ENCODE results near the gene ZC3H13.
A peak's percentile ranks its signal among the peaks of the same experiment; 100 is the strongest.

The ZC3H13 gene

GRCh38 chr13:46052319-46053161 is at the start of gene ZC3H13:
TSS of gene ZC3H13 (minus strand) at chr13:46052746. CDS start at chr13:46045507, 7,239 bp downstream.
- DNase-seq (ENCODE audit: low spot score), result peak; percentile 97

DNA sequence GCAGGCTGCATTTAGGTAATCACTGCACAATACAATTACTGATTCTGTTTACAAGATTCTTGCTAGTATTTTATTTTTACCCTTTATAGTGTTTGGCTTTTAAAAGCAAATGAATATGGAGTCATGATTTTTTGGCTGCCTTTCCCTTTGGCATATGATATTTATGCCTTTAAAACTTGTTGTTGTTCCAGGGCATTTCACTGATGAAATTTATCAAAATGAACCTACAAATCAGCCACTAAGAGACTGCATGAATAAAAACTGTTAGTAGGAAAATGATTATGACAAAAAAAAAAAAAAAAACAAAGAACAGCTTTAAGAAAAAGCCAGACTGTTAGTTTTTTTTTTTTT is 49.7 kb upstream of the ZC3H13 start:
- no peak for DNase-seq (ENCODE audit: low spot score)

GRCh38 chr13:46101484-46102254 is 49.1 kb upstream of the ZC3H13 start:
- no peak for DNase-seq (ENCODE audit: low spot score)

DNA sequence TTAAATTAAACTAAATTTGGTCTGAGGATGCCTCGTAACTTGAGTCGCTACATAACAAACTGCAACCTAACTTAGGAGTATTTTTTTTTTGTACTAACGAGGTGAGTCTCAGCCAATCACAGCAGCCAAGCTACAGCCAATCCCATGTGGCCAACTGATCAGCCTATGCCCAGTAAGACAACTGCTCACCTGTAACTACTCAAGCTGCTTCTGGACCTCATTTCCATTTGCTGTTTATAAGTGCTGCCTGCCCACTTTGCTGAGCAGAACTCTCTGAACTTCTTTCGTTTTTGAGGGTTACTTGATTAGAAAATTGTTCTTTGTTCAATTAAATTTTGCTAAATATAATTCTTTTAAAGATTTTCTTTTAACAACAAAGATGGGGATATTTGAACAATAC is 48.5 kb upstream of the ZC3H13 start:
- DNase-seq (ENCODE audit: low spot score), result no peak

GRCh38 chr13:46100191-46100815 is 47.8 kb upstream of the ZC3H13 start:
- DNase-seq (ENCODE audit: low spot score), result no peak

DNA sequence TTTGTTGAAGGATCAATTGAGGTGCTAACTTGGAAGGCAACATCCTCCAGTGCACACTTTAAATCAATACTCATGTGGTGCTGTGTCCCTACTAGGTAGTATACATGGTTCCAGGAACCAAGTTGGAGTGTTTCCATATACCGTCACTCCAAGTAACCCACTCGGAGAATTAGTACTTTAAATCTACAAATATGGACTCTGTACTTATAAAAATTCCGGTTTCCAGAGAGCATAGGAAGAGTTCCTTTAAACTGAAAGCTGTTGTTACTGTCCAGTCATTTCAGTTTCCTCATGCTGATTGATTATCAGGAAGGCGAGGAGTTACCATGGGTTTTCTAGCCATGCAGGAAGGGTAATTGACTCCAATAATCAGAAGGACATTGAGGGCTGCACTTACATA is 45.1 kb upstream of the ZC3H13 start:
- no peak for DNase-seq (ENCODE audit: low spot score)

GRCh38 chr13:46097015-46097414 is 44.5 kb upstream of the ZC3H13 start:
- DNase-seq (ENCODE audit: low spot score), result no peak

DNA sequence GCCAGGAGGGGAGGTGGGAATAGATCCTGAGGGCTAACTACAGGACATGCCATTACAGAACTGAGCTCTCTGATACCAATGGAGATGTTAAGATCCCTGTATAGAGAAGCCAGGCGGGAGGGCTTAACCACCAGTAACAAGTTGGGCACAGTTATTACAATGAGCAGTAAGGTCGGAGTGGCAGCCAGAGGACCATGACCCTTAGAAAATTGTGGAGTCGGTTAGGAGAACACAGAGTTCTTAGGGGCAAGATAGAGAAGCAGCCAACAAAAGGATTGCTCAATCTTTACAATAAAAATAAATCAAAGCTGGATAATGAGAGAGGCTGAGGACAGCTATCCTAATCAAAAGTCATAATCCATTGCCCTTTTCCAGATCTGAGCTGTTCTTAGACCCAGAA is 41.9 kb upstream of the ZC3H13 start:
- no peak for DNase-seq (ENCODE audit: low spot score)

GRCh38 chr13:46088821-46089562 is 36.4 kb upstream of the ZC3H13 start:
- no peak for DNase-seq (ENCODE audit: low spot score)

DNA sequence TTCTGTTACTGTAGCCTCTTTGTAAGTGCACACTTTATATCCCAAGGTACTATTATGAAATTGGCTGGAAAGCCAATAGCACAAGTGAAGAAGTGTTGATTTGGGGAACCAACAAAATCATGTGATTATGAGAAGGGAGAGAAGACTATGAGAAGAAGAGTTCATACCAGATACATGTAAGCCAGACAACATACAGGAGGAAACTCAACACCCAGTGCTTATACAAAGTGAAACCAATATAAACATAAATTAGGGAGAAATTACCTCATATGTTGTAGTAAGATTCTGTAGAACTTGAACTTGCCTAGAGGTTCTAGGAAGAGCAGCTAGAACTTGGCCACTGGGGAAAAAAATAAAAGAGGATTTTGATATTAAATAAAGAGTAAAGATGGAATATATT is 34.9 kb upstream of the ZC3H13 start:
- DNase-seq (ENCODE audit: low spot score), result no peak

- DNase-seq (ENCODE audit: low spot score), result no peak
Measured at GRCh38 chr13:46086985-46087384, 34.4 kb upstream of the ZC3H13 start.

GRCh38 chr13:46086421-46086922 is 33.9 kb upstream of the ZC3H13 start:
- DNase-seq (ENCODE audit: low spot score), result no peak

DNA sequence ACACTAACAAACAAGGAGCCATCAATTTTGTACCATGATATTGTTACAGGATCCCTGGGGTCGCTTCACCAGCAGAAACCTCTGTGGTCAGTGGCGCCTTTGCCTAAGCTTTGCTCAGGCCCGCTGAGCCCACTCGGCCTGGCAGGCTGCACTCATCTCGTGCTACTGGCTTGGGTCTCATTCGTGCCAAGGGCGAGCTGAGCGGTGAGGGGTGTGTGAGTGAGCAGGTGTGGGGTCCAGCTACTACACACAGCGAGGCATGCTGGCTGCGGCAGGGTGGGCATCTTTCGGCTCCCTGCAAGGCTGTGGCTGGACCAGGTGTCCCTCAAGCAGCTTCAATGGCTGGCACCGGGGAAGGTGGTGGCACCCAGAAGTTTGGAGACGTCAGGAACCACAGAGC is 33.2 kb upstream of the ZC3H13 start:
- no peak for DNase-seq (ENCODE audit: low spot score)

GRCh38 chr13:46082324-46082723 is 29.8 kb upstream of the ZC3H13 start:
- no peak for DNase-seq (ENCODE audit: low spot score)

DNA sequence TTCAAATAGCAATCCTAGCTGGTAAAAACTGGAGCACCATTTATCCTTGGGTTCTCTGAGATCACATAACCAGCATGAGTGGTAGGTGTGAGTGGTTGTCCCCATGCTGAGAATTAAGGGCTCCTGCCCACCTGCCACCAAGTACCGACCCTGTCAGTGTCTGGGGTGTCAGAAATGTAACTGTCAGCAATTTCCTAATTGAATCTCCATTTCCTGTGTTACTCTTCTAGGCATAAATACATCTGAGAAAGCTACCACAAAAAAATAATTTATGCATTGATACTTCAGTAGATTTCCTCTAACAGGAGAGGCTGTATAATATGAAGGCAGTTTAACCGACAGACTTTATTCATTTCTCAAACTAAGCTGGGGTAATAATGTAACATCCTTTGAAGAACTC is 27.2 kb upstream of the ZC3H13 start:
- no peak for DNase-seq (ENCODE audit: low spot score)

GRCh38 chr13:46077265-46077664 is 24.7 kb upstream of the ZC3H13 start:
- DNase-seq (ENCODE audit: low spot score), result no peak

DNA sequence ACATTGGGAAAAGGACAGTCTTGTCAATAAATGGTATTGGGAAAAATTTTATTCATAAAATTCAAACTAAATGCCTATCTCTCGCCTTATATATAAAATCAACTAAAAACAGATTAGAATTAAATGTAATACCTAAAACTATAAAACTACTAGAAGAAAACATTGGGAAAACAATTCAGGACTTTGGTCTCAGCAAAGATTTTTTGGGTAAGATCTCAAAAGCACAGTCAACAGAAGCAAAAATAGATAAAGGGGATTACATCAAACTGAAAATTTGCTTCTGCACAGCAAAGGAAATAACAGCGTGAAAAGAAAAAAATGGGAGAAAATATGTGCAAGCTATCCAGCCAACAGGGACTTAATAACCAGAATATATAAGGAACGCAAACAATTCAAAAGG is 24.3 kb upstream of the ZC3H13 start:
- DNase-seq (ENCODE audit: low spot score), result no peak

GRCh38 chr13:46075811-46076210 is 23.3 kb upstream of the ZC3H13 start:
- DNase-seq (ENCODE audit: low spot score), result no peak

- DNase-seq (ENCODE audit: low spot score), result no peak
Measured at GRCh38 chr13:46071590-46072249, 19.2 kb upstream of the ZC3H13 start.

GRCh38 chr13:46063292-46063691 is 10.7 kb upstream of the ZC3H13 start:
- DNase-seq (ENCODE audit: low spot score), result no peak

- DNase-seq (ENCODE audit: low spot score), result no peak
Measured at GRCh38 chr13:46062185-46062584, 9.6 kb upstream of the ZC3H13 start.

DNA sequence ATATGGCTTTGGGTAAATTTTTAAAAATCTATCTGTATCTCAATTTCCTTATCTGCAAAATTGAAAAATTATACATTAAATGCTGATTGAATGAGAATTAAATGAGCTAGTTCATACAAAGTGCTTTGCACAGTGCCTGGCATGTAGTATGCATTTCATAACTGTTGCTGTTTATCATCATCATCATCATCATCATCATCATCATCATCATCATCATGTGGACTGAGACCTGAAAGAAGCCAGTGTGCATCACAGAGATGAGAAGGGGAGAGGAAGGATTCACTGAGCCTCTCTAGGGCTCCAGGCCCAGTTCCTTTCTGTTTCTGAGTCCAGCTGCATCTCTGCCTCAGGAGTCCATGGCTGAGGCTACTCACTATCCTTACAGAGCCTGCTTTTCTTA is 6.9 kb upstream of the ZC3H13 start:
- no peak for DNase-seq (ENCODE audit: low spot score)

All from AG20443 (cell line).